Measurements from ENCODE around the gene PKNOX2.

PKNOX2 gene

DNA sequence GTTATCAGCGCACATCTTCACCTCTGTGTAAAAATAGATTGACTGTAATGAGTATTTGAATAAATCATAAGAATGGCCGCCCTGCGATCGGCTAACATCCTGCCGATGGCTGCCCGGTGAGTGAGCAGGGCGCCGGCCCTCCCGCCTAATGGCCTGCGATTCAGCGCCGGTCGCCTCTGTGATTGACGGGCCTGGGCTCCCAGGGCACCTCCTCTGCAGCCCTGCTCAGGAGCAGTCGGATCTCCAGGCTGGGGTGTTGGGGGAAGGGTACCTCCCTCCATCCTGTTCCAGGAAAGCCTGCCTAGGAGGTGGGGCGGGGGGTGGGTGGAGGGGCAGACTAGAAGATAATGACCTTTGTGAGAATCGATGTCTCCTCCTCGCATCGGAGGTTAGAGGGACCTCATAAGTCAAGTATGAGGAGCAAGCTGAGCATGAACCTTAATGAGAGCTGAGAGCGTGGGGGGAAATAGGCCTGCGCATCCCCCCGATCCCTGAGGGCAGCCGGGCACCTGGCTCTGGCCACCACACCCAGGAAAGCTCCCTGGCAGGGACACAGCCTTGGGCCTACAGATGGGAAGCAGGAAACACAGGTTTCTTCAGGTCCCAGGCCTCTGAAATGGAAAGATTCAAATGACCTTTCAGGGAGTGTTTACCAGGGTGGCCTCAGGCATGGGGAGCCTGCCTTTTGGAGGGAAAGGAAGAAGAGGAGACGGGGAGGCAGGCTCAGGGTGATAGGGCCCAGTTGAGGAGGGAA, 71.7 kb downstream of the PKNOX2 start:
- DNase-seq (ENCODE audit: low read depth), result no peak

DNA sequence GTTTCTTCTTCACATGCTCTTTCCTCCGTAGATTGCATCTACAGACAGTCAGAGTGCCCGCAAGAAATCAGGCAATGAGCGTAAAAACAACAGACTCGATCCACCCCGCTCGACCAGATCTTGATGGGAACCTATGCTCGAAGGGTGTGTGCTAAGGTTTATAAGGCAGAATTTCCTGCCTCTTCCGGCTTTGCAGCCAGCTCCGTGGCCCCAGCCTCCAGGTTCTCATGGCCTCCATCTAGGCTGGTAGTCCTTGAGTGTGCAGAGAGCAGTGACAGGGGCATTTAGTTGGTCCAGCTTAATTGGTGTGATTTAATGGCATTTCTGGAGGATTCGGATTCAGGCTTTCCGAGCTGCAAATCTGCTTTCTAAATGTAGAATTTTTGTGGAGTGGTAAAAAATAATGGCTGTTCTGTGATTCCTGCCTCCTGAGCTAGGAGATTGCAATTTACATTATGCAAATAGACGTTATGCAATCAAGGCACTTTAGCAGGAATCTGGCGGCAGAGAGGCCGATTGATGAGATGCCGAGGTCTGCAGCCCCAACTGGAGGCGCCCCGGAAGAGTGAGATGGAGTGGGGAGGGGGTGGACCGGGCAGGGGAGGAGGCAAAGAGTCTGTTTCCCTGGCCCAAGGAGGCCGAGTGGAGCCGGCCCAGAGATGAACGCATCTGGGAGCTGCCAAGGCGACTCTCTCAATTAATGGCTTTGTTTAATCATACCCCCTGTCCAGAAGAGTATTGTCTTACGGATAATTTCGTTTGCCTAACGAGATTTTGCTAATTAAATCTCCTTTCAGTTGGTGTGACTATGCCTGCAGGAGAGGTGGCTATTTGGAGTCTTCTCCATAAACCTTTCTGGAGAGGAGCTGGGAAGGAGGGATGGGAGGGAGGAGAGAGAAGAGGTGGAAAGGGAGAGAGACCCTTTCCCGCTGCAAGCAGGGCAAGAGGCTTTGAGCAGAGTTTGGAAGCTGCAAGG, 75.3 kb downstream of the PKNOX2 start:
- no peak for DNase-seq (ENCODE audit: low read depth)

DNA sequence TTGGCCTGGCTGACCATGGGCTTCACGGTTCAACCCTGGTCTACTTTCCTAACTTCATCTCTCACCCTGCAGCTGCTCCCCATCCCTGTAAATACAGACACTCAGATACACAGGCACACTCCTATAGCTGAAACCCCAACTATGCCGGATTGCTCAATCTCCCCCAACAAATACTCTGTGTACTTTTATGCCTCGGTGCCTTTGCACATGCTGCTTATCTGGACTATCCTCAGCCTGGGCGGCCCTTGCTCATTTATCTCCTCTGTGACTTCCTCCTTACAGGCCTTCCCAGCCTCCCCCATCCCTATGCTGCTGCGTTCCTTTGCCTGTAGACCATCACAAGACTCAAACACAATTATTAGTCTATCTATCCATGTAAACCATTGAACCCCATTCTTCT, 76.6 kb downstream of the PKNOX2 start:
- no peak for DNase-seq (ENCODE audit: low read depth)

DNA sequence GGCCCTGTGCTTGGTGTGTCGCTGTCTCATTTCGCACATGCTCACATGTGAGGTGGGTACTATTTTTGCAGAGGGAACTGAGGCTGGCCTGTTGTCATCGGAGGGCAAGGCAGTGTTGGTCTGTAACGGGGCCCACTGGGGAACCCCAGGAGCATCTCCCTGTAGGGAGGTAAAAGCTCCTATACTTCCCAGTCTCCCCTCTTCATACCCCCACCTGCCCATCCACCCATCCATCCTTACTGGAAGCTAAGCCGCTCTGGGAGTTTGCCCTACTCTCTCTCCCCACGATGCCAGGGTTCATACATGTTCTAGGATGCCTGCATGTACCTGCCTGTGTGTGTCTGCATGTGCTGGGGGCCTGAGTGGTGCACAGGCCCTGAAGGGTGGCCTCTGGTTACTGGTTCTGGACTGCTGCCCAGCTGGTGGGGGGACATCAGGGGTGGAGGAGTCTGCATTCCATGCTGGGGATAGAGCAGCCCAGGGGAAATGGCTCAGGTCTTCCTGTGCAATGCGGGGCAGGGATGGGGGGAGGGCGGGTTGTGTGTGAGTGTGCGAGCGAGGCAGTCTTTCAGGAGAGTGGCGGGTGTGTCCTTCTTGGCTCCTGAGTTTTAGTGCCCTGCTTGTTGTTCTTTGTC, 77.7 kb downstream of the PKNOX2 start:
- DNase-seq (ENCODE audit: low read depth), result no peak

DNA sequence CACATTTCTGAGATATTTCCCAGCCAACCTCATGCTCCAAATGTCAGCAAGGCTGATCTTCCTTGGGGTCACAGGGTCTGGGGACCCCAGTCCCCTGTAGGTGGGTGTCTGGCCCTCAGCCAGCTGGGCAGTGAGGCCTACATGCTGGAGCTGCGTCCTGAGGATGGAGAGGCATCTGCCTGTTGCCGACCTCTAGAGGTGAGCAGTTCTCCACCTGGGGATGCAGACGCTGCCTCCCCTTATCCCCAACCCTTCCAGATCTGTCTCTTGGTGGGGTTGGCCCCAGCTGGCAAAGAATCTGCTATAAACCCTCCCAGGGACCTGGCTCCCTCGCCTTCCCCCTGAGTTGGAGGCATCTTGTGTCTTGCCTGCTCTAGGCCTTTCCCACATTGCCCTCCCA, 79.6 kb downstream of the PKNOX2 start:
- no peak for DNase-seq (ENCODE audit: low read depth)

DNA sequence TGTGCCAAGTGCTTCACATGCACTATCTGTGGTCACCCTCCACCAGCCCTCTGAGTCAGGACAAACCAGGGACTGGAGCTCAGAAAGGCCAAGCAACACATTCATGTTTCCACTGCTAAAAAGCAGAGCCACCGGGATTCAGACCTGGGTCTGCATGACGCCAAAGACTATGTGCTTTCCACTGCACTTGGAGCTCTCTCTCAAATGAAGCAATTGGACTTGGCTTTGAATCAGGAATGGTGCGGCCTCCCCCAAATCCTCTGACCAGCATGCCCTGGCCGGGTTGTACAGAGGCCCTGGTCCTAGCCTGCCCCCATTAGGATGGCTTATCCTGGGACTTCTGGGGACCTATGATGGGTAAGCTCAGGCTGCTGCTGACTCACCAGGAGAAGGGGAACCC, 80.7 kb downstream of the PKNOX2 start:
- DNase-seq (ENCODE audit: low read depth), result no peak

DNA sequence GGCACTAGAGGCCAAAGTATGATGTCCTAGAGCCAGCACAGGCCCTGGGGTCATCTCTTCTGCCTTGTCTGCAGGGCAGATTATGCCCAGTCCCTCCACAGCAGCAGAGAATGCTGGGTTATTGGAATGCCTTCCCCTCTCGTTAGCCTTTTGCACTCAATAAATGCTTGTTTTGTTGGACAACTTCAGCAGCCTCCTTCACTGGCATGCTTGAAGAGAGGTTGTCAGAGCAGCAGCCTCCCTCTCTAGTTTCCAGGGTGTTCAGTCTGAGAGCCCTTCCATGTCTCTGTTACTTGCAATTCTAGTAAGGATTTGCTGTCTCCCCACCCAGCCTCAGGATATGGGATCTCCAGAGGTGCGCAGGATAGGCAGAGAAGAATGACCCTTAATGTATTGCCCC, 82.9 kb downstream of the PKNOX2 start:
- DNase-seq (ENCODE audit: low read depth), result no peak

DNA sequence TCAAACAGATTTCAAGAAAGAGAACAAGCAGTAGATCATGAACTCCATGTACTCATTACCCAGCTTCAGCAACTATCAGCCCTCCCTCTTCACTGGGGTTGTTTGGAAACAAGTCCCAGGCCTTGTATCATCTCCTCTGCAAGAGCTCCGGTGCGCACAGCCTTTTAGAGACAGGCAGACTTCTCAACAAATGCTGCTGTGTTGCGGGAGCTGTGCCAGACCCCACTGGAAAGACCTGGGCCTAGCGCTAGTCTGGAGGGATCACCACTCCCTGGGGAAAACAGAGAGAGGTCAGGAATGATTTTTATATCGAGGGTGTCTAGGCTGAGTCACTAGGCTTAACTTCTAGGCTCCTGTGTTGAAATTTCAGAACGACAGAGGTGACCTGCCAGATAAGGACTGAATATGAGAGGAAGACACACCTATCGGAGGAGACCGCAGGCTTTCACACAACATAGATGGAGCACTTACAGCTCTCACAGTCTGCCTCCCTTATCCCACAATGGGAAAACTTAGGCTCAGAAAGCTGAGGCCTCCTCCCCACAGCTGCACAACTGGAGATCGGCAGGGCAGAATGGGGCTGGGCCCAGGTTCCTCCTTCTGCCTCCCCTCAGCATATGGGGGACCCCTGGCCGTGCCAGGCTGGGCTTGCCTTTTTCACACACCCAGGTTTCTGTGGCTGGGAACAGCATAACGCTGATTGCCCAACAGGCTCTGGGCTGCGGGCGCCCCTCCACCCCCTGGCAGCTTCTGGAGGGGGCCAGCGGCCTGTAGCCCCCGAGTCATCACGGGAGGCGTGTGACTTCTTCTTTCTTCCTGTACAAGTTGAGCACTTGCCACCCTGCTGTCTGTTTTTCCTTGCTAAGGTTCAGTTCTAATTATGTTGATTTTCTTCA, 86.0 kb downstream of the PKNOX2 start:
- no peak for DNase-seq (ENCODE audit: low read depth)

DNA sequence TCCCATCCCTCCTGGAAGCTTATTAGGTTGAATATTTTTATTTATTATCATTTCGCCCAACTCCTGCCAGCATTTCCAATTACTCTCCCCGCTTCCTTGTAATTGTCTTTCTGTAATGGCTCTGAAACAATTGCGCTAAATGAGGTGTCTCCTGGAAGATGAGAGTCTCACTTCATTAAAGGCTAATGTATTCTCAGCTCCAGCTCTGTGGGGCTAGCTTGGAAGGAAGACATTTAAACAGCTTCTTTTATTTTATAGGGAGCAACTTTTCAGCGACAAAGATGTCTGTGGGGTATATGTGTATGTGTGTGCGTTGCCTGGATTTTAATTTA, 86.6 kb downstream of the PKNOX2 start:
- DNase-seq (ENCODE audit: low read depth), result no peak

DNA sequence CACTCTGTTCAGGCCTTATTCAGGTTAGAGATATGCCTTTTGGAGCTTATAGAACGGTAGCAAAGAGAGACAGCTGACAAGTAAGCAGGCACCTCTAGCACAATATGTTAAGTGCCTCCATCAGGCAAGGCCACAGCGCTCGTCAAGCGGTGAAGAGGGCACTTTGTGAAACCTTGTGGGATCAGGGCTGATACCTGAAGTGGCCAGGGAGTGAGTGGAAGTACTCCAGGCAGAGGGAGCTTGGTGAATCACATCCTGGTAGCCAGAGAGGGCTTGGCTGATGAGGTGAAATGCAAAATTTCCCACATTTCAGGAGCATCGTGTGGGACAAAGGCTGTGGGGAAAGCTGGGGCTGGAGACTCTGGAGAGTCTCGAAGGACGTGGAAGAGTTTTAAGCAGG, 87.4 kb downstream of the PKNOX2 start:
- DNase-seq (ENCODE audit: low read depth), result no peak

DNA sequence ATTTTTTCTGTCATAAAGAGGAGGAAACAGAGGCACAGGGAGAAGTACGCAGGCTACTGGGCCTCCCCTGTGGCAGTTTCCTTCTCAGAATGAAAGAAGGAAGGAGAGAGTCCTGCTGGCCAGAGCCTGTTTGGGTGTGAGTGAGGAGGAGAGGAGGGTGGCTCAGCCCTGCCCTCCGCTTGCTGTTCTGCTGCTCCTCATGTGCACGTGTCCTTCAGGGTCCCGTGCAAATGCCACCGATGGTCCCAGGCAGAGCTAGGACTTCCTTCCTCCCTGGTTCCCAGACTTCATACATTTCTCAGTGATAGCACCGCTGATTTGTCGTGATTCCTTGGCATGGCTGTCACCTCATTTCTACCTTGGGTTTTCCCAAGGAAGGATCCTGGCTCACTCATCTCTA, 88.7 kb downstream of the PKNOX2 start:
- no peak for DNase-seq (ENCODE audit: low read depth)

DNA sequence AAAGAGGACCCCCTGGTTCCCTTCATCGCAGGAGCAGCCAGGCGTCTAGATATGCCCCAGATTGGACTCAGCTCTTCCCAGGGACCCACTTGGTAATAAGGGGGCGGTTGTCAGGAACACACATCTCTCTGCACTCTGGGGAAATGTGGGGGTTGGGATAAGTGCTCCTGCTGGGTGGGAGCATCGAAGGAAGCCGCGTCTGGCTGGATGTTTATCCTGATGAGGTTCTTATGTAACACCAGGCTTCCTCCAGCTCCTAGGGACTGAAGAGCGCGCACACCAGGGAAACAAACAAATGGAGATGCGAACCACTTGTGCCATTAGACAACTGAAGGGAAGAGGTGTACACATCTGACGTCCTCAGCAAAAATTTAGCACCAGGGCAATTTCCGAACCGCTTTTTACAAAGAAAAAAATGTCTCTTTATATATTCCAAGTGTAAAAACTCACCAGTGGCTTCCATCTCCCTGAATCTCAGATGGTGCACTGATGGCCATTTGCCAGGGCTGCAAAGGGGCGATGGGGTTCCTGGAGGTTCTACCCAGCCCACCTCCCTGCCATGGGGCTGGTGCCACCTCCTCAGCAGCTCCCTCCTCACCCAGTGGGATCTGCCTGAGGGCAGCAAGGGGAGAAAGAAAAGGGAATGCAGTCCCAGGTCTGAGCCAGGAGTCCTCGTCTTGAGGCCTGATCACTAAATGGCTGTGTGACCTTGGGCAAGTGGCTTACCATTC, 89.4 kb downstream of the PKNOX2 start:
- no peak for DNase-seq (ENCODE audit: low read depth)

DNA sequence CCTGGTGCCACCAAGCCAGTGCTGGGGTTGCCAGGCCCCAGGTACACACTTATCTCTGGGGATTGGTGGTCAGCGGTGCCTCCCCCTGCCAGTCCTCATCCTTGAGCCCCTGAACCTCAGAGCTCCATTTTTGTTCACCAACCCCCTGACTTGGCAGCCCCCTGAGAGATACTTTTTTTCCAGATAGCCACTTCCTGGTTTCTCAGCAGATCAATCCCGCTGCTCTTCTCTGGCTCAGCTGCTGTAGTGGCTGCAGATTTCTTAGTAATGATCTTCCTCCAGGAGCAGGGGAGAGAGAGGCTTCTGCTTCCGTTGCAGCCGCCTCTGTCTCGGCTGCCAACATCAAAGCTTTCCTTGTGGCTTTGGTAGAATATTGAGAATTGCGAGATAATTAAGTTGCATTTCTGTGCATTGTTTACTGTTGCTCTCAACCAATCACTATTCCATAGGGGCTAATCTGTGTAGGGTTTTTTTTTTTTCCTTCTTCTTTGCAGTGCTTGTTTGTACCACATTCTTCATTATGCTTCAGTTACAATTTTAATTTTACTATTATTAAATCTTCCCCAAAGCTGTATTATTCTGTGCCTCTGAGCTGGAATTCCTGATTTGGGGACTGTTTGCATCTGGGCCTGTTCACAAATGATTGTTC, 92.1 kb downstream of the PKNOX2 start:
- no peak for DNase-seq (ENCODE audit: low read depth)

DNA sequence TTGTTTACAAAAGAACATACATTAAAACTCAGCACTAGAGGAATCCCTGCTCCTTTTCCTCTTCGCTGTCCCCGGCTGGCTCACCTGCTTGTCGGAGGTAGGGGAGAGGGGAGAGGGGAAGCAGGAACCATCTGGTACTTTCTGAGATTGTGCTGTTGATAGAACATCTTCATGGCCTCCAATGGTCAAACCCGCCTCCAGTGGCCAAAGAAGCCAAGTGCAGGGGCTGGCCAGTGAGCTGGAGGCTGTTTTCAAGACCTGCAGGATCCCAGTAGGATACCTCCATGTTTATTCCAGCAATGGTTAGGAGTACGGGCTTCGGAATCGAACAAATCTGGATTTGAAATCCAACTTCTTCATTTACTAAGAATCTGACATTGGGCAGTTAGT, 92.6 kb downstream of the PKNOX2 start:
- no peak for DNase-seq (ENCODE audit: low read depth)

DNA sequence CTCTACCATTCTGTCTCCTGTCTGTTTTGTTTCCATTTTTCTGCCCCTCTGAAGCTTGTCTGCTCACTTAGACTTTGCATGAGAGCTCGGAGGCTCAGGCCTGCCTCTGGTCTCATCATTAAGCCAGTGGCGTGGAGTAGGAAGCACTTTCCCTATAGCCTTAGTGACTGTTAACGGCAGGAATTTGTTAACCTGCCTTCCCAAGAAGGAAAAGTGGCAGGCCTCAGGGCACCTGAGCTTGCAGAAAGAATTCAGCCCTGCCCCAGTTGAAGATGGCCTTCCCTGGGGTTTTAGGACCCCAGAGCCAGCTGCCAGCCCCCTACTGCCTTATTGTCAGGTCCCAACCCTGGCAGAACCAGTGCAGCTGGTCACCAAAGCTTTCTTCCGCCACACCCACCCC, 93.2 kb downstream of the PKNOX2 start:
- DNase-seq (ENCODE audit: low read depth), result no peak

DNA sequence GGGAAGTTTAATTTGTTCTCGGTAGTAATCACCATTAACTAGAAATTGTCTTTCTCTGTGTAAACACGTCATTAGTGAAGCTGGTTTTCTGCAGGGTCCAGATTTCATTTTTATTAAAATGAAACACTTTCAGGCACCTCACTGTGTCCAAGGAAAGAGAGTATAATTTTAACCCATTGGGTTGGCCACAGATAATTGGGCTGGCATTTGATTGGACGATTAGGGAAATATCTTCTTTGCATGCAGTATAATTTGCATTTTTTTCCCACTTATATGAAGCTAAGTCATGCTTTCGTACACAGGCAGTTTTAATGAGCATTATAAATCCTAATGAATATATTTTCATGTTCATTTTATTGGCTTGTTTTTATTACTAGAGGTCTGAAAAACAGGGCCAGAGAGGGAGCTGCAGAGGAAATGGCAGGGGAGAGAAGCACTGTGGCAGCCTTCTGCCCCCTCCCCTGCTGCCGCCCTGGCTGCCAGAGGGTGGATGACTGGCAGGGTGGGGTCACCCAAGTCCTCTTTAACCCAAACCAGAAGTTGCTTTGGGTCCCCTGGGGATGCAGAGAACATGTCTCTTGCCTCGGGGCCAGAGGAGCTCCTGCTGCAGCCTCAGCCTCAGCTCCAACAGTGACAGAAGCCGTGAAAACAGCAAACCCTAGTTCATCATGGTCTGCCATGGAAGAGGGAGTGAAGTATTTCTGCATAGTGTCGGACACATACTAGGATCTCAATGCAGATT, 93.9 kb downstream of the PKNOX2 start:
- no peak for DNase-seq (ENCODE audit: low read depth)

DNA sequence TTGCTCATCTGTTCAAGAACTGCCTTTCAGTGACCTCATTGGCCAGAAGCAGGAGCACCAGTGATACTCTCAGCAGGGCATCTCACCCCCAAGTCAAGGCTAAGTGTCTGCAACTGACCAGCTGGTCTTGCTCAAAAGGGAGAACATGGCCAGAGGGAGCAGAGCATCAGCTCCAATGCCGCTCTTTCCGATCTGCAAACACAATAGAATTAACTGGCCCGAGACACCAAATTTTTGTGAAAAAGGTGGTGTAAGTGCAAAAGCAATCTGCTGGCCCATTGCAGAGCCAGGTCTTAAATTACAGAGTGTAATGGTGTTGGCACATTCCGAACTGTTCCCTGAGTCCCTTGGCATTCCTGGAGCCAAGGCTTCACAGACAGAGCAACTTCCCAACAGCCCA, 97.0 kb downstream of the PKNOX2 start:
- no peak for DNase-seq (ENCODE audit: low read depth)

DNA sequence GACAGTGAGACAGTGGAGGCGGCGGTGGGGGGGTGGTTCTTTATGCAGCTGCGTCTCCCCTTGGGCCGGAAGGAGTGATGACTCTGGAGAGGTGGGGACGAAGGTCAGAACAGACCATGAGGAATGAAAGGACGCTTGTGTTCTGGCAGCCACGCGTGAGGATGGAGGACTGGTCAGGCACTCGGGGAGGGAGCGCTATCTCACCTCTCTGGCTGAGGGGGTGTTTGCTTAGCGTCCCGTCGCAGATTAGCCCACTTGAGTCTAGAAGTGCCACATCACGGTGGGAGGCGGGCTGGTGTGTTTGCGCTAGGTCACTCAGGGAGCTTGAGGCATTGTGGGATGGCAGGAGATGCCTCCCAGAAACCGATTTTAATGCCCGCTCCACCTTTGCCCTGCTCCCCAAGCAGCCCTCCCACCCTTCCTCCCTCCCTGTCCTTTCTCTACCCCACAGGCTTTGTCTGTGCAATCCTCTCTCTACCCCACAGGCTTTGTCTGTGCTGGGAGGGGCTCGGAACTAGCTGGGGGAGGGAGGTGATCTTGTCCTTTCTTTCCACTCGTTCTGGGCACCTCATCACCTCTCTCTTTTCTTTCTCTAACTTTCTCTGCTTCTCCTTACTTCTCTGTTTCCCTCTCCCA, 97.8 kb downstream of the PKNOX2 start:
- DNase-seq (ENCODE audit: low read depth), result no peak

DNA sequence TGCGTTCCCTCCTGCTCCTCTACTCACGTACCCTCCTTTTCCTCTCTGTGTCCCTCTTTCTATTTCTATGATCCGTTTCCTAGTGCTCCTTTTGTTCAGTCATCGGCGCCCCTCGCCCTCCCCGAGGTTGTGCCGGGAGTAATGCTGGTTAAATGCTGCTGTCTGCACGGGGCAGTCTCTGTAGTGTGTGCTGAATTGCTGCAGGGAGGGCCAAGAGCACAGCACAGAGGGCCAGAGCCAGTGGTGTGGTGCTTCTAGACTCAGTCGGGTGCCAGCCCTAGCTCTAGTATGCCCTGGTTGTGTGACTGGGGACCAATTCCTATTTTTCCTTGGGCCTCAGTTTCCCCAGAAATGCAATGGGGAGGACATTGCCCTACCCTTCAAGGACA, 98.3 kb downstream of the PKNOX2 start:
- DNase-seq (ENCODE audit: low read depth), result no peak

Measured in fibroblast of gingiva (primary cell).